Heart left ventricle (tissue), 13 donors: ENCODE measurements around the gene MGMT.

Experiments
- CTCF ChIP-seq, 12 donors: fragments of 200-600 bp; sonication (generic) in 4 of 12; IDR thresholded peaks; one replicate each; pipeline versions ENCODE4 v1.5.0 to v1.8.0; 2018 to 2022; ENCODE audit warnings: antibody characterized with exemption in 12 of 12, mild to moderate bottlenecking in 5 of 12
- POLR2A ChIP-seq, 2 donors: fragments of 450-650 bp; IDR thresholded peaks; one replicate each; pipeline ENCODE4 v1.6.1; 2017; ENCODE audit warnings: antibody characterized with exemption in 2 of 2, mild to moderate bottlenecking in 2 of 2, moderate library complexity in 2 of 2
- donor health status: ischemic (EF 13 %, LVEDD 7.1; RV severe dilation, severe dysfunction).
- donor health status: DM: no; HTN: yes; CAD: no.
- donor health status: DM: no; HTN: no; CAD: no.
- donor health status: ischemic (EF 25% LVEDD 6.9; RV normal size, moderate dysfunction).
- donor health status: ischemic (EF 25% LVEDD 5.7; RV mildly dilated, moderate dysfunction).
- donor health status: ischemic (EF 35%, LVEDD 5.7; RV mildly dilated, moderate dysfunction).
- donor health status: nonischemic (EF 11% LVEDD 7.7; RV severe dilation, severe dysfunction).
- donor health status: DM: yes; HTN: yes; CAD: no.
- donor health status: PGD.
- donor health status: ischemic (EF 29% LVEDD 5.4; RV normal size, mild dysfunction).
- donor health status: nonischemic (EF 23%, LVEDD 6.1; RV moderate dilation, normal function).

- TF ChIP-seq POLR2A (IDR thresholded peaks at IDR 0.05) (no peak), CTCF (IDR thresholded peaks at IDR 0.05) (no peak)
These were observed 47.8 kb downstream of the MGMT start for GRCh38 chr10:129514568-129515451.
